Loucy (cell line): ENCODE results near the gene SND1.

Experiments
- H2AFZ ChIP-seq: fragments of 200-600 bp; sonication (generic); 2 replicates; pipeline ENCODE4 v1.6.0; 2016; ENCODE audit warnings: antibody characterized with exemption, mild to moderate bottlenecking, low read length, moderate library complexity
- H3F3A ChIP-seq: fragments of 200-600 bp; 2 replicates; pipeline ENCODE4 v1.6.0; 2016; ENCODE audit warnings: antibody characterized with exemption, low read depth, mild to moderate bottlenecking
- H3K27me3 ChIP-seq: fragments of 200-600 bp; sonication (generic); 2 replicates; pipeline ENCODE4 v1.6.1; 2014; ENCODE audit warnings: low read length, mild to moderate bottlenecking; ENCODE audit not compliant: insufficient read depth, poor library complexity, severe bottlenecking
- H3K36me3 ChIP-seq: fragments of 200-600 bp; sonication (generic); 2 replicates; pipeline ENCODE4 v1.6.1; 2016; ENCODE audit warnings: low read length; ENCODE audit not compliant: insufficient read depth
- H3K4me1 ChIP-seq: fragments of 200-600 bp; sonication (generic); 2 replicates; pipeline ENCODE4 v1.5.1; 2014; ENCODE audit warnings: low read length, mild to moderate bottlenecking; ENCODE audit not compliant: insufficient read depth, poor library complexity, severe bottlenecking
- H3K4me2 ChIP-seq: fragments of 200-600 bp; sonication (generic); 2 replicates; pipeline ENCODE4 v1.6.0; 2014; ENCODE audit warnings: antibody characterized with exemption, low read length, low read depth, mild to moderate bottlenecking; ENCODE audit not compliant: poor library complexity, severe bottlenecking
- H3K4me3 ChIP-seq: fragments of 200-600 bp; sonication (generic); 2 replicates; pipeline ENCODE4 v1.5.1; 2014; ENCODE audit warnings: low read length, mild to moderate bottlenecking, mixed read lengths; ENCODE audit not compliant: poor library complexity, severe bottlenecking
- H3K79me2 ChIP-seq: fragments of 200-600 bp; sonication (generic); 2 replicates; pipeline ENCODE4 v1.6.1; 2014; ENCODE audit warnings: low read length; ENCODE audit not compliant: insufficient read depth
- H3K9ac ChIP-seq: fragments of 200-600 bp; sonication (generic); 2 replicates; pipeline ENCODE4 v1.6.0; 2014; ENCODE audit warnings: mild to moderate bottlenecking, low read depth, low read length, moderate library complexity; ENCODE audit not compliant: poor library complexity, severe bottlenecking
- H3K9me2 ChIP-seq: fragments of 200-600 bp; sonication (generic); replicated peaks from 2 replicates; pipeline ENCODE4 v1.6.1; 2016; ENCODE audit warnings: low read depth, low read length, mixed read lengths
- H3K9me3 ChIP-seq: fragments of 200-600 bp; sonication (generic); 2 replicates; pipeline ENCODE4 v1.6.1; 2014; ENCODE audit warnings: mild to moderate bottlenecking, antibody characterized with exemption, low read length, low read depth; ENCODE audit not compliant: insufficient read depth
- H4K20me1 ChIP-seq: fragments of 200-600 bp; sonication (generic); 2 replicates; pipeline ENCODE4 v1.6.0; 2014; ENCODE audit warnings: antibody characterized with exemption, low read length, mild to moderate bottlenecking; ENCODE audit not compliant: insufficient read depth, poor library complexity, severe bottlenecking
- CTCF ChIP-seq: fragments of 200-600 bp; sonication (generic); conservative IDR thresholded peaks from 2 replicates; pipeline ENCODE4 v1.5.1; 2014; ENCODE audit warnings: mild to moderate bottlenecking, antibody characterized with exemption, low read length
- EZH2phosphoT487 ChIP-seq: fragments of 200-600 bp; IDR thresholded peaks from 2 replicates; pipeline ENCODE4 v1.6.1; 2018; ENCODE audit warnings: antibody characterized with exemption, mild to moderate bottlenecking, moderate library complexity, borderline replicate concordance

SND1 gene

DNA sequence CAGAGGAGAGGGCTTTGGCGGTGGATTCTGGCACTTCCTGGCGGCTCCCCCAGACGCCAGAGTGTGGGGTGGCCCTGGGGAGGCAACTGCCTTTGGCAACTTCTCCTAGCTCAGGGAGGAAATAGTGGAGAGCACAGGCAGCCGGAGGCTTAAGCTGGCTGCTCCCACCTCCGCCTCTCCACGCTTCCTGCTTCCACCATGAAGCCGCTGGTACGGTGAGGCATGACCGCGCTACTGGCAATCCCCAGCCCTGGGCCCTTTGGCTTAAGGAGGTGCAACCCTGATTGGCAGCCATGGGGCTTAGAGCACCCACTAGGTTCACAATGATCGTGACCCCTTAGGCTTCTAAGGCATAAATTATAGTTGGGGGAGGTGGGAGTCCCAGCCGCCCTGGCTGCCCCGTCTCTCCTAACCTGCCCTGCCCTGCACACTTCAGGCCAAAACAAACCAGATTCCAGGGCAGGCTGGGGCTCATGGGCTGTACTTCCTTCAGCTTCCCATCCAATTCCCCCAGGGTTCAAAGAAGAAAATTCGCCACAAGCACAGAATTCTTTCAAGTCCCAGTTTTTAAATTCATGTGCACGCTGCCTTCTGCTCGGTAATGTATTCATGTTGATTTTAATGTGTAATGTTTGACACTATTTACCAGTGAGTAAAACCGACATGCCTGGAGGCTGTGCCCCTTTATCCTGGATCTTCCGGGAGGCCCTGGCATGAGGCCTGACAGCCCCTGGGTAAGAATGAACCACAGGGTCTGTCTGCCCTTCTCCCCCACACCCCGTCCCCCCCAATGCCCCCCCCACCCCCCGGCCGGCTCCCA, 469.9 kb downstream of the SND1 start:
- Histone ChIP-seq H4K20me1 (no peaks in the 10 kb centered on the region), H3F3A (no peaks in the 10 kb centered on the region), H3K27me3 (no peaks in the 10 kb centered on the region), H3K9me2 (no peaks in the 10 kb centered on the region), H2AFZ (no peak overlapping the region), H3K4me2 (no peak overlapping the region), H3K36me3 (no peaks in the 10 kb centered on the region), H3K4me1 (peaks cover 23% of the 10 kb centered on the region), H3K9ac (no peak overlapping the region), H3K79me2 (no peaks in the 10 kb centered on the region), H3K9me3 (no peaks in the 10 kb centered on the region), H3K4me3 (no peak overlapping the region)
- TF ChIP-seq CTCF: no peak
- no peak for TF ChIP-seq EZH2phosphoT487

DNA sequence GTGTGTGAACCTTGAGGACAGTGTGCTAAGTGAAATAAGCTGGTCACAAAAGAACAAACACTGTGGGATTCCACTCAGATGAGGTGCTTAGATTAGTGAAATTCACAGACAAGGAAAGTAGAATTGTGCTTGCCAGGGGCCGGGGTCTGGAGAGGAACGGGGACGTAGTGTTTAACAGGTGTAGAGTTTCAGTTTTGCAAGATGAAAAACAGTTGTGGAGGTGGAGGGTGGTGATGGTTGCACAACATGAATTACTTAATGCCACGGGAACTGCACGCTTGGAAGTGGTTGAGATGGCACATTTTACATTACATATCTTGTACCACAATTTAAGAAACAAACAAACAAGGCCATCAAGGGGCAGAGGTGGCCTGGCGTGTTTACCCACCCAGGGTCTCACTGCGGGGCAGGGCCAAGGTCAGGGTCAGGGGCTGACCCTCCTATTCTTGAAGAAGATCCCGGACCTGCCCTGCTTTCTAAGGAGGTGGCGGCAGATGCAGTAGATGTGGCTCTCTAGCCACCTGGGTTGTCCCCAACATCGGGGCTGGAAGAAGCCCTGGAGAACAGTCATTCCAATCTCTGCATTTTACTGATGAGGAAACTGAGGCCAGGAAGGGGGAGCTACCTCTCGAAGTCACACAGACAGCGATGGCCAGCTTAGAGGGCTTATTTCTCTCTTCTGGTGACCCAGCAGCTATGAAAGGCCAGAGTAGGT, 470.7 kb downstream of the SND1 start:
- no peak overlapping the region for H2AFZ ChIP-seq
- no peaks in the 10 kb centered on the region for H4K20me1 ChIP-seq
- no peaks in the 10 kb centered on the region for H3K9me2 ChIP-seq
- TF ChIP-seq CTCF (no peak), EZH2phosphoT487 (no peak)
- no peak overlapping the region for H3K4me3 ChIP-seq
- no peaks in the 10 kb centered on the region for H3F3A ChIP-seq
- no peaks in the 10 kb centered on the region for H3K36me3 ChIP-seq
- H3K27me3 ChIP-seq: no peaks in the 10 kb centered on the region
- H3K9ac ChIP-seq: no peak overlapping the region
- H3K79me2 ChIP-seq: no peaks in the 10 kb centered on the region
- no peaks in the 10 kb centered on the region for H3K9me3 ChIP-seq
- H3K4me1 ChIP-seq: peaks cover 15% of the 10 kb centered on the region
- H3K4me2 ChIP-seq: no peak overlapping the region

DNA sequence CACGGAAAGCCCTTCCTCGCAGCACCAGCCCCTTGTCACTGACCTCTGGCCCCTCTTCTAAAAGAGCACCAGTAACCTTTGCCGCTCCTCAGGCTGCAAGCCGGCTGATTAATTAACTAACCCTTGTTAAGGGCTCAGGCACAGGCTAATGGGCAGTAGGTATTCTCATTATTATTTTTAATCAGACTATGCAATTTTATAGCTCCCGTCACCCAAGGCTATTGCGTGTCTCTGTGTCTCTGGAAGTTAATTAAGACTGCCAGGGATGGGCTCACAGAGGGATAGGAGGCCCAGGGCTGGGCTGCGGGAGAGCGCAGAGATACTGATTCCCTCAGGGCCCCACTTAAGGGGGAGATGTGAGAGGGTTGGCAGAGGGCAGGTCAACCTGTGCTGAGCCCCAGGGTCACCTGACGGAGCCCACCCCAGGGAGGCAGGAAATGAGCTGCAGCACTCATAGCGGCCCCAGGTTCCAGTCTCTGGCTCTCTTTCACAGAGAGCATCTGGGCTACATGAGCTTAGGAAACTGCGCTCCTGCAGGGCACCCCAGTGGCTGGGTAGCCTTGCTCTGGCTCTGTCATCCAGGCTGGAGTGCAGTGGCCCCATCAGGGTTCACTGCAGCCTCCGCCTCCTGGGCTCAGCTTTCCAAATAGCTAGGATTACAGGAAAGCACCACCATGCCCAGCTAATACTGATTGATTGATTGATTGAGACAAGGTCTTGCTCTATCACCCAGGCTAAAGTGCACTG, 471.5 kb downstream of the SND1 start:
- TF ChIP-seq EZH2phosphoT487: no peak
- no peak for TF ChIP-seq CTCF
- Histone ChIP-seq H3K27me3 (no peaks in the 10 kb centered on the region), H3K4me3 (no peak overlapping the region), H3K9me3 (no peaks in the 10 kb centered on the region), H3K79me2 (no peaks in the 10 kb centered on the region), H3K36me3 (no peaks in the 10 kb centered on the region), H3K4me1 (peaks cover 13% of the 10 kb centered on the region), H2AFZ (no peak overlapping the region), H3F3A (no peaks in the 10 kb centered on the region), H3K4me2 (no peak overlapping the region), H3K9me2 (no peaks in the 10 kb centered on the region), H3K9ac (no peak overlapping the region), H4K20me1 (no peaks in the 10 kb centered on the region)
